GM12891 (cell line): ENCODE results near the gene ASPN.

Experiments
- PAX5 ChIP-seq: IDR thresholded peaks from 2 replicates; pipeline ENCODE4 v1.6.1; 2011; ENCODE audit warnings: low read length, moderate library complexity, mild to moderate bottlenecking; ENCODE audit not compliant: insufficient read depth, severe bottlenecking
- POLR2A ChIP-seq: IDR thresholded peaks from 2 replicates; pipeline ENCODE4 v1.6.1; 2011; ENCODE audit warnings: low read depth, low read length, control low read depth
- POLR2AphosphoS5 ChIP-seq: IDR thresholded peaks from 2 replicates; pipeline ENCODE4 v1.6.1; 2011; ENCODE audit warnings: low read depth, low read length, control low read depth
- POU2F2 ChIP-seq: IDR thresholded peaks from 2 replicates; pipeline ENCODE4 v1.6.1; 2011; ENCODE audit warnings: low read depth, mild to moderate bottlenecking, control low read depth, low read length, moderate library complexity
- SPI1 ChIP-seq: IDR thresholded peaks from 2 replicates; pipeline ENCODE4 v1.6.1; 2011; ENCODE audit warnings: low read depth, low read length, control low read depth
- TAF1 ChIP-seq: IDR thresholded peaks from 2 replicates; pipeline ENCODE4 v1.6.1; 2011; ENCODE audit warnings: low read depth, low read length, control low read depth

DNA sequence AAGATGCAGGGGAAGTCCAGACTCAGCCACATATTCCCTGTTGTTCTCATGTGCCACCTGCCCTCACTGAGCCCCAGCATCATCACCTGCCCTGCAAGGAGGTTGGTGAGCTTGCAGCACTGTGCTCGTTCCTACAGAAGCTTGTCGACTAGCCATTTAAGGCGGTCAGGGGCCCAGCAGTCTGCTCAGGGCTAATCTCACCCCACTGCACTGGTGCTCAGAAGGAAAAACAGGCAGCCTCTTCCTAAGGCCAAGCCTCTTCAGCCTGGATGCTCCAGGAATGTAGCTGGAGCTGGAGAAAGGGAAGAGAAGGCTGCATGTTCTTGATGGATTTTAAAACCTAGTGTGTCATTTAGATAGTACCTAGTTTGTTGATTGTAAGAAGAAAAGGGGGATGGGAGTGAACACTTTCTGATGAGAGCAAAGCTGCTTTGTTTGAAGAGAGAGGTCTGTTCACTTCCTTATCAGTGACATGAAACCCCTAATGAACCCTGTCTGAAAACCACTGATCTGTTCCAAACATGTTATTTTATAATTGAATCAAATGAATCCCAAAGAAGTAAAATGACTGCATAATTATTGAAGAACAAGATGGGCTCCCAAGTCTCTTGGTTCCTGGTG is 10.6 kb upstream of the ASPN start:
- TF ChIP-seq POLR2AphosphoS5: no peak
- TF ChIP-seq TAF1: no peak
- no peak for TF ChIP-seq POLR2A
- TF ChIP-seq PAX5: no peak
- TF ChIP-seq SPI1: no peak
- TF ChIP-seq POU2F2: no peak
